ENCODE results near the gene ARL15. TPM values are rescaled to one million over a fixed set of nuclear protein-coding genes. Genes with fewer than 3 reads are reported as not detected.

ARL15 gene
- total RNA-seq, 1 donor from 2014 or later = 30.8 TPM

- no peaks in the 10 kb centered on the region for H3K9me3 ChIP-seq
- no peaks in the 10 kb centered on the region for H3K36me3 ChIP-seq
- H3K27ac ChIP-seq = no peak overlapping the region
- ATAC-seq (no peak), DNase-seq (no peak)
- no peak overlapping the region for H3K4me3 ChIP-seq
- peaks cover 61% of the 10 kb centered on the region for H3K4me1 ChIP-seq
- intact Hi-C loops (cut with DNase I) = no loop called here
- TF ChIP-seq CTCF (IDR thresholded peaks at IDR 0.05) = no peak
- no peaks in the 10 kb centered on the region for H3K27me3 ChIP-seq (ENCODE audit: low read depth)
Observed at GRCh38 chr5:54298947-54299346, 11.4 kb downstream of the ARL15 start.

GRCh38 chr5:54296386-54296785, 14.0 kb downstream of the ARL15 start:
- Histone ChIP-seq H3K27ac (peak overlapping the region; percentile 55), H3K27me3 (ENCODE audit: low read depth) (no peaks in the 10 kb centered on the region), H3K9me3 (no peaks in the 10 kb centered on the region), H3K36me3 (no peaks in the 10 kb centered on the region), H3K4me3 (no peak overlapping the region), H3K4me1 (peaks cover 39% of the 10 kb centered on the region)
- TF ChIP-seq CTCF (IDR thresholded peaks at IDR 0.05) = no peak
- DNase-seq (no peak), ATAC-seq (peak; percentile 70 to 80)
- intact Hi-C loops (cut with DNase I) = no loop called here

- Histone ChIP-seq H3K27me3 (ENCODE audit: low read depth) (no peaks in the 10 kb centered on the region), H3K4me3 (no peak overlapping the region), H3K9me3 (no peaks in the 10 kb centered on the region), H3K4me1 (peaks cover 38% of the 10 kb centered on the region), H3K27ac (peak overlapping the region; percentile 55), H3K36me3 (no peaks in the 10 kb centered on the region)
- peak; percentile 88 to 96 for ATAC-seq
- no peak for TF ChIP-seq CTCF (IDR thresholded peaks at IDR 0.05)
- DNase-seq = no peak
- intact Hi-C loops (cut with DNase I) = no loop called here
Observed at GRCh38 chr5:54295651-54296276, 14.6 kb downstream of the ARL15 start.

GRCh38 chr5:54294097-54294667, 16.2 kb downstream of the ARL15 start:
- Histone ChIP-seq H3K9me3 (no peaks in the 10 kb centered on the region), H3K27me3 (ENCODE audit: low read depth) (no peaks in the 10 kb centered on the region), H3K36me3 (no peaks in the 10 kb centered on the region), H3K4me3 (no peak overlapping the region), H3K27ac (no peak overlapping the region), H3K4me1 (peaks cover 30% of the 10 kb centered on the region)
- TF ChIP-seq CTCF (IDR thresholded peaks at IDR 0.05) = no peak
- intact Hi-C loops (cut with DNase I) = no loop called here
- ATAC-seq = no peak
- DNase-seq = no peak

- TF ChIP-seq CTCF (IDR thresholded peaks at IDR 0.05) = no peak
- no peak for DNase-seq
- peaks cover 30% of the 10 kb centered on the region for H3K4me1 ChIP-seq
- no peak overlapping the region for H3K4me3 ChIP-seq
- H3K27me3 ChIP-seq (ENCODE audit: low read depth) = no peaks in the 10 kb centered on the region
- no peaks in the 10 kb centered on the region for H3K9me3 ChIP-seq
- H3K36me3 ChIP-seq = no peaks in the 10 kb centered on the region
- intact Hi-C loops (cut with DNase I) = no loop called here
- no peak overlapping the region for H3K27ac ChIP-seq
- ATAC-seq = no peak
Observed at GRCh38 chr5:54292866-54293265, 17.5 kb downstream of the ARL15 start.
